K562 (cell line): Measurements from ENCODE around the gene ABCG1. TPM values are rescaled to one million over a fixed set of nuclear protein-coding genes. Genes with fewer than 3 reads are reported as not detected.

Experiments used
- ATAC-seq: fragments of 200-7000 bp; cut with Tn5 transposase; 3 replicates; pipeline ENCODE4 v1.9.1; 2020; ENCODE audit warnings: moderate library complexity
- BruUV-seq: library from RNA; stranded (reverse); fragments of 400-500 nt; replicated peaks from 2 replicates; lab custom pipeline; 2021; lab: Mats Ljungman, UMichigan
- CTCF ChIA-PET: fragments of 300-600 bp; formaldehyde crosslinking; extraction: SDS; loops from one replicate; lab custom pipeline; 2021; ENCODE audit warnings: low intra/inter-chr PET ratio; lab: Yijun Ruan, JAX
- POLR2A ChIA-PET: fragments of 300-600, 350-650 bp; sonication (Branson Sonifier 250); formaldehyde crosslinking; extraction: SDS; loops from one replicate; lab custom pipeline; 2021; ENCODE audit warnings: antibody characterized with exemption, inconsistent platforms; lab: Yijun Ruan, JAX
- DNase-seq, 4 experiments: peaks; one replicate each; pipeline versions ENCODE4 v3.0.0 to v3.0.0-alpha.2; 2011 to 2018; ENCODE audit warnings: low spot score in 3 of 4, mixed read lengths in 3 of 4; ENCODE audit errors: extremely low read depth in 1 of 4
- FAIRE-seq: peaks from 2 replicates; lab custom pipeline; 2011; peaks lifted over from hg19 to GRCh38; lab: Jason Lieb, UNC
- H2AFZ ChIP-seq: 2 replicates; pipeline ENCODE4 v1.6.0; 2011; ENCODE audit warnings: low read depth, low read length, control low read depth, inconsistent platforms
- H3K27ac ChIP-seq: fragments of 200-600 bp; 3 replicates; pipeline ENCODE4 v1.8.0; 2011; ENCODE audit warnings: low read depth, mild to moderate bottlenecking, control low read depth, inconsistent platforms, low read length, moderate library complexity, mixed read lengths; ENCODE audit errors: extremely low read depth
- H3K27me3 ChIP-seq, 2 experiments: fragments of 300-600 bp in 1 of 2; 2 replicates in 1 of 2; 3 replicates in 1 of 2; pipeline versions ENCODE4 v1.6.0 to v1.8.0; 2011; ENCODE audit warnings: inconsistent platforms in 2 of 2, low read length in 2 of 2, mild to moderate bottlenecking in 1 of 2, mixed read lengths in 1 of 2, moderate library complexity in 1 of 2; ENCODE audit not compliant: control insufficient read depth in 2 of 2, insufficient read depth in 2 of 2
- H3K36me3 ChIP-seq: fragments of 300-600 bp; 3 replicates; pipeline ENCODE4 v1.8.0; 2011; ENCODE audit warnings: mild to moderate bottlenecking, low read length, inconsistent platforms; ENCODE audit not compliant: control insufficient read depth, insufficient read depth
- H3K4me1 ChIP-seq, 2 experiments: fragments of 200-600 bp in 1 of 2; replicated peaks in 1 of 2; 2 replicates in 1 of 2; 3 replicates in 1 of 2; pipeline versions ENCODE4 v1.5.1 to v1.8.0; 2011; ENCODE audit warnings: inconsistent platforms in 2 of 2, low read length in 2 of 2, mild to moderate bottlenecking in 1 of 2, mixed read lengths in 1 of 2, moderate library complexity in 1 of 2; ENCODE audit not compliant: control insufficient read depth in 2 of 2, insufficient read depth in 2 of 2
- H3K4me2 ChIP-seq: 2 replicates; pipeline ENCODE4 v1.6.1; 2011; ENCODE audit warnings: low read length, control low read depth, inconsistent platforms, mixed read lengths; ENCODE audit not compliant: insufficient read depth
- H3K4me3 ChIP-seq: fragments of 200-600 bp; sonication (generic), shearing (Covaris generic); 2 replicates; pipeline ENCODE4 v1.5.1; 2016; ENCODE audit warnings: control low read depth, inconsistent platforms
- H3K79me2 ChIP-seq: fragments of 200-600 bp; 3 replicates; pipeline ENCODE4 v1.8.0; 2011; ENCODE audit warnings: low read length, inconsistent platforms; ENCODE audit not compliant: control insufficient read depth, insufficient read depth
- H3K9ac ChIP-seq, 2 experiments: 2 replicates each; pipeline versions ENCODE4 v1.6.0 to v1.6.1; 2011; ENCODE audit warnings: low read depth in 2 of 2, low read length in 2 of 2, control low read depth in 1 of 2, inconsistent platforms in 1 of 2, mild to moderate bottlenecking in 1 of 2, mixed read lengths in 1 of 2; ENCODE audit not compliant: insufficient read depth in 1 of 2
- H3K9me1 ChIP-seq: one replicate; pipeline ENCODE4 v1.6.0; 2011; ENCODE audit warnings: inconsistent platforms, mild to moderate bottlenecking, low read length, moderate library complexity; ENCODE audit not compliant: control insufficient read depth, insufficient read depth
- H3K9me3 ChIP-seq: replicated peaks from 2 replicates; pipeline ENCODE4 v1.5.1; 2011; ENCODE audit warnings: low read depth, low read length, inconsistent platforms; ENCODE audit not compliant: control insufficient read depth, insufficient read depth
- H4K20me1 ChIP-seq: replicated peaks from 2 replicates; pipeline ENCODE4 v1.6.1; 2011; ENCODE audit warnings: low read length, inconsistent platforms, mixed read lengths; ENCODE audit not compliant: control insufficient read depth, insufficient read depth
- ARID4B ChIP-seq: sonication (generic); formaldehyde crosslinking; IDR thresholded peaks from 2 replicates; pipeline ENCODE4 v1.8.0; 2022; ENCODE audit warnings: mild to moderate bottlenecking, missing genetic modification reagents
- CBX3 ChIP-seq, 2 experiments: IDR thresholded peaks; 1 replicate in 1 of 2; 2 replicates in 1 of 2; pipeline ENCODE4 v1.6.1; 2012; ENCODE audit warnings: inconsistent platforms in 2 of 2, low read length in 2 of 2, borderline replicate concordance in 1 of 2, control low read depth in 1 of 2
- CHD4 ChIP-seq: fragments of 200-600 bp; sonication (generic); IDR thresholded peaks from 3 replicates; pipeline ENCODE4 v1.6.1; 2012; ENCODE audit warnings: low read depth, mild to moderate bottlenecking, mixed read lengths, low read length, inconsistent platforms; ENCODE audit not compliant: insufficient read depth, insufficient replicate concordance, poor library complexity, severe bottlenecking
- EGR1 ChIP-seq: fragments of 450-650 bp; conservative IDR thresholded peaks from 2 replicates; pipeline ENCODE4 v1.6.1; 2017; ENCODE audit warnings: mild to moderate bottlenecking
- RERE ChIP-seq: sonication (generic); formaldehyde crosslinking; IDR thresholded peaks from 2 replicates; pipeline ENCODE4 v1.8.0; 2023; ENCODE audit warnings: missing genetic modification reagents, mild to moderate bottlenecking, borderline replicate concordance
- TEAD4 ChIP-seq, 2 experiments: sonication (generic) in 1 of 2; formaldehyde crosslinking in 1 of 2; IDR thresholded peaks; 2 replicates each; pipeline versions ENCODE4 v1.6.1 to v1.8.0; 2012 to 2022; ENCODE audit warnings: borderline replicate concordance in 1 of 2, inconsistent platforms in 1 of 2, low read length in 1 of 2, mild to moderate bottlenecking in 1 of 2, missing genetic modification reagents in 1 of 2
- ZNF134 ChIP-seq: fragments of 250-450 bp; sonication (Bioruptor Pico); conservative IDR thresholded peaks from 2 replicates; pipeline ENCODE4 v1.4.0; 2020
- ZNF239 ChIP-seq: fragments of 250-450 bp; sonication (Bioruptor Pico); IDR thresholded peaks from 2 replicates; pipeline ENCODE4 v1.4.0; 2020; ENCODE audit warnings: mild to moderate bottlenecking
- ZNF696 ChIP-seq: fragments of 250-450 bp; sonication (Bioruptor Pico); conservative IDR thresholded peaks from 2 replicates; pipeline ENCODE4 v1.4.0; 2020; ENCODE audit warnings: mild to moderate bottlenecking, moderate library complexity
- ZNF76 ChIP-seq: fragments of 250-450 bp; sonication (Bioruptor Pico); IDR thresholded peaks from 2 replicates; pipeline ENCODE4 v1.4.0; 2020; ENCODE audit warnings: mild to moderate bottlenecking, moderate library complexity, borderline replicate concordance
- ZNF780A ChIP-seq: fragments of 250-450 bp; sonication (Bioruptor Pico); IDR thresholded peaks from 2 replicates; pipeline ENCODE4 v1.5.0; 2021; ENCODE audit warnings: mild to moderate bottlenecking
- WGBS: fragments of 100-300 bp; shearing (Covaris generic); methylation state at CpG from one replicate; pipeline ENCODE4 v1.1.6; 2016; ENCODE audit warnings: low coverage, mixed read lengths; ENCODE audit not compliant: insufficient coverage; ENCODE audit errors: missing lambda C conversion rate; 5-methylcytosine and 5-hydroxymethylcytosine counted together
- in situ Hi-C: fragments of 300-500 bp; cut with MboI; formaldehyde crosslinking; loops from 4 replicates; pipeline ENCODE4 v1.15.0; 2018; ENCODE audit warnings: inconsistent platforms, mixed read lengths
- intact Hi-C: fragments of 100-400 bp; cut with micrococcal nuclease; formaldehyde crosslinking; loops from 2 replicates; pipeline ENCODE4 v1.14.2; 2022
- polyA plus RNA-seq, 8 experiments: library from polyadenylated mRNA; depleted of rRNA in 4 of 8; stranded (reverse) in 5 of 8; unstranded in 3 of 8; fragments of >200 nt; fragmentation: Nextera tagmentation in 2 of 8; fragmentation: Illumina TruSeq in 1 of 8; extraction: Ambion mirVana in 2 of 8; extraction: Trizol in 1 of 8; gene quantifications; 2 replicates each; pipeline versions ENCODE4 v1.2.1 to v1.2.3, GENCODE V29; 2011 to 2014; ENCODE audit warnings: inconsistent platforms in 1 of 8, missing spikeins in 1 of 8
- total RNA-seq, 7 experiments: library from RNA; depleted of rRNA in 6 of 7; stranded (reverse); fragments of >200 nt in 6 of 7; fragmentation: Illumina TruSeq in 2 of 7; extraction: Trizol in 2 of 7; gene quantifications; 2 replicates each; pipeline versions ENCODE4 v1.2.1 to v1.2.3, GENCODE V29; 2011 to 2021; ENCODE audit warnings: low replicate concordance in 1 of 7

The ABCG1 gene
- total and polyA plus RNA-seq, 9 of the 15 experiments (the other 6 are each of a cell fraction or from before 2014, with no cell fraction given) = 0.04 to 0.09 TPM; not detected in 7

GRCh38 chr21:42242611-42243010, 23.7 kb downstream of the ABCG1 start (continued):
- TF ChIP-seq TEAD4 (IDR thresholded peaks at IDR 0.05; ENCODE audit: low read length) (no peak), TEAD4 (CRISPR knock-in tag; IDR thresholded peaks at IDR 0.05; ENCODE audit: borderline replicate concordance) (no peak), ZNF780A (no peak), ZNF134 (CRISPR knock-in tag) (no peak), ZNF76 (CRISPR knock-in tag) (no peak)

DNA sequence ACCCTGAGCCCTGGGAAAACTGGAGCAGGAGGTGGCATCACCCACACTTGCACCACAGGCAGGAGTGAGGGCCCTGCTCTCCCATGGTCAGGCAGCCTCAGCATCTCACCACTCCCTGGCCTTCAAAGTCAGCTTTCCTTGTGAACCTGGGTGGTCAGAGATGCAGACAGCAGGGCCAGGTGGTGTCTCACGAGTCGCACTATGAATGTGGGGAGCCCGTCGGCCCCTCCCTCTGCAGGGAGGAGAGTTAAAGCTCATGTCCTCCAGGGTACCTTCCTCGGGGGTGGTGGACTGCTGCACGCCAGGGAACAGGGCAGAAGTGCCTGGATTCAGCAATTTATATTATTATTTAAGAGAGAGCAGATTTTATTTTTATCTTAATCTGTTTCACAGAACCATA, 24.1 kb downstream of the ABCG1 start:
- H4K20me1 ChIP-seq = no peaks in the 10 kb centered on the region
- H3K4me3 ChIP-seq = no peak overlapping the region
- H3K27me3 ChIP-seq = peaks cover 19 to 60% of the 10 kb centered on the region in 2 experiments; a peak in 4 of 5 replicates
- no peaks in the 10 kb centered on the region for H3K79me2 ChIP-seq
- ChIA-PET POLR2A (no interaction called here), CTCF (no interaction called here)
- DNase-seq (no peak), FAIRE-seq (no peak), ATAC-seq (no peak)
- H3K9me3 ChIP-seq = no peaks in the 10 kb centered on the region
- intact Hi-C loops = no loop called here
- H3K4me1 ChIP-seq = no peaks in the 10 kb centered on the region
- H3K9ac ChIP-seq = no peak overlapping the region; a peak in 1 of 4 replicates
- BruUV-seq = no TSS peak
- H3K27ac ChIP-seq = no peak overlapping the region
- H3K36me3 ChIP-seq = no peaks in the 10 kb centered on the region
- WGBS = 0% methylated on average over 6 of the region's 6 CpGs
- no peak overlapping the region for H2AFZ ChIP-seq
- no peak overlapping the region for H3K4me2 ChIP-seq
- in situ Hi-C loops = no loop called here
- no peaks in the 10 kb centered on the region for H3K9me1 ChIP-seq
- TF ChIP-seq CHD4 (no peak), ZNF239 (no peak), EGR1 (no peak), CBX3 (IDR thresholded peaks at IDR 0.05; ENCODE audit: borderline replicate concordance in 1 of 2, low read length in 2 of 2) (no peak), RERE (CRISPR knock-in tag) (no peak), ZNF696 (CRISPR knock-in tag) (no peak), ARID4B (CRISPR knock-in tag) (no peak)
